ENCODE results near the gene CFAP157.

DNA sequence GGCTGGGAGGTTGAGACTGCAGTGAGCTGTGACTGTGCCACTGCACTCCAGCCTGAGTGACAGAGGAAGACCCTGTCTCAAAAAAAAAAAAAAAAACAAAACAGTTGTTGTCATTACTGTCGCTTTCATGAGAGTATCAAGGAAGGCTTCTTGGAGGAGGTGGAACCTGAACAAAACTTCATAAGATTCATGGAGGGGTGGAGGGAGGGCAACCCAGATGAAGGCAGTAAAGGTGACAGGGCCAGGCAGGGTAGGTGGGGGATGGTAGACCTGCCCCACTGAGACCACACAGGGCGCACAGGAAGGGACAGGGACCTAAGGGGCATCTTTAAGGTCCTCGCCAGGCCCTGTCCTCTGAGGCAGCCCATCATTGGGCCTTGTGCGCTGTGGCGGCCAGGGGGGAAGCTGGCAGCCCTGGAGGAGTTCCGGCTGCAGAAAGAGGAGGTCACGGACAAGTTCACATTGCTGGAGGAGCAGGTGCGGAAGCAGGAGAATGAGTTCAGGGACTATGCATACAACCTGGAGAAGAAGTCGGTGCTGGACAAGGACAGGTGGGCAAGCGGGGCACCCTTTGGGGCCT lies 3.5 kb downstream of the CFAP157 start:
- TF ChIP-seq, protein P1, sequence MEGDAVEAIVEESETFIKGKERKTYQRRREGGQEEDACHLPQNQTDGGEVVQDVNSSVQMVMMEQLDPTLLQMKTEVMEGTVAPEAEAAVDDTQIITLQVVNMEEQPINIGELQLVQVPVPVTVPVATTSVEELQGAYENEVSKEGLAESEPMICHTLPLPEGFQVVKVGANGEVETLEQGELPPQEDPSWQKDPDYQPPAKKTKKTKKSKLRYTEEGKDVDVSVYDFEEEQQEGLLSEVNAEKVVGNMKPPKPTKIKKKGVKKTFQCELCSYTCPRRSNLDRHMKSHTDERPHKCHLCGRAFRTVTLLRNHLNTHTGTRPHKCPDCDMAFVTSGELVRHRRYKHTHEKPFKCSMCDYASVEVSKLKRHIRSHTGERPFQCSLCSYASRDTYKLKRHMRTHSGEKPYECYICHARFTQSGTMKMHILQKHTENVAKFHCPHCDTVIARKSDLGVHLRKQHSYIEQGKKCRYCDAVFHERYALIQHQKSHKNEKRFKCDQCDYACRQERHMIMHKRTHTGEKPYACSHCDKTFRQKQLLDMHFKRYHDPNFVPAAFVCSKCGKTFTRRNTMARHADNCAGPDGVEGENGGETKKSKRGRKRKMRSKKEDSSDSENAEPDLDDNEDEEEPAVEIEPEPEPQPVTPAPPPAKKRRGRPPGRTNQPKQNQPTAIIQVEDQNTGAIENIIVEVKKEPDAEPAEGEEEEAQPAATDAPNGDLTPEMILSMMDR (conservative IDR thresholded peaks at IDR 0.05), result no peak
- TF ChIP-seq EZH2 (IDR thresholded peaks at IDR 0.05; ENCODE audit: low read depth), result no peak
